NCI-H1694 treated with DMSO at 0.1 percent for 48 hours (cell line): Measurements from ENCODE around the gene SFTPA1.
"Not testable (repeated sequence)": the region's sequence is repeated elsewhere in the genome, so short reads cannot be mapped to it uniquely, and the experiment has no call there.

Experiments
- DNase-seq: peaks from one replicate; lab custom pipeline; 2025; lab: John Stamatoyannopoulos, UW

The SFTPA1 gene

DNA sequence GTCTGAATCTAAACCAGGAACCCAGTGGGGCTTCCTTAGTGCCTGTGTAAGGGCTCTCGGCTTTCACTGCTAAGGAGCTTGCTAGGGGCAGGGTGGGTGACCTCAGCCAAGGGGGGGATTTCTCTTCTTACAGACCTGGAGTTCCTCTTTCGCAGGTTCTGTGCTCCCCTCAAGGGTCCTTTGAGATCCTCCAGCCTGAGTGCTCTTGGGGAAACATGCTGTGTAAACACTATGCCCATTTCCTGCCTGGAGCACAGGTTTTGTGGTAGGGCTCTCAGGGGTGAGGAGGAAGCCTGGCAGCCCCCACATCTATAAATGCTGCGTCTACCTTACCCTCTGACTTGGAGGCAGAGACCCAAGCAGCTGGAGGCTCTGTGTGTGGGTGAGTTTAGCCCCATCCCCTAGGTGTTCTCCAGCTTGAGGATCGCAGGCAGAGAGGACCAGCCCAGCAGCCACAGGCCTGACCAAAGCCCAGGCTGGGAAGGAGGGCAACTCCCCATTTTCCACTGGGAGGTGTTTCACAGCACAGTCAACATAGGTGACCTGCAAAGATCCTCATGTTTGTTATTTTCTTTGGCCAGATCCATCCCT, at the start of gene SFTPA1:
Gene SFTPA1, plus strand, starts transcription at position 339 of the 591 bp plus-strand sequence. CDS start 887 bp downstream, outside the sequence.
- DNase-seq: no peak

- DNase-seq: no peak
These were observed 49.5 kb upstream of the SFTPA1 start for GRCh38 chr10:79561257-79561656.

DNA sequence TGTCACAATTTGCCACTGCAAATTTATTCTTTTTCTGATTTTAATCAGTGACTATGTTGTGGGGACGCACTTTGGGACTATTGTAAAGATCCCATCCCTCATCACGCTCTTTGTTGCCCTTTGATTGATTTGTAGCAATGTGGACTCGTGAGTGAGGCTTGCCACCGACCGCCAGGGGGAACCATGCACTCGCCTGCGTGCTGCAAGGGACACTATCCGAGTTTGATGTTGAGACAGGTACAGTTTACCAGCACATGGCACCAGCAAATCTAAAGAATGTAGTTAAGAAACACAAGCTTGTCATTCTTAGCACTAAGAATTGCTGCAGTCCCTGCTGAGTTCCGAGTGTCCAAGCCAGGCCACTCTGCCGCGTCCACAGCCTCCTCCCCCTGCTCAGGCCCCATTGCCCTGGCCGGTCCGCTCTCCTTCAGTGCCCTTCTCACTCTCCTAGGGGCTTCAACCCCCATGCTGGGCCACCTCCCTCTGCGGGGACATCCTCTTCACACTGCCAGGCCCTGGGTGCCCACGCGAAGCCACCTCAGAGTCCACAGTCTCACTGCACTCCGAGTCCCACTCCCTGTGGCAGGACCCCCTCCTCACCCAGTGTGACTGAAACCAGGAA, 48.5 kb upstream of the SFTPA1 start:
- peak; percentile 35 for DNase-seq

- no peak for DNase-seq
These were observed 47.3 kb upstream of the SFTPA1 start for GRCh38 chr10:79563426-79563825.

DNA sequence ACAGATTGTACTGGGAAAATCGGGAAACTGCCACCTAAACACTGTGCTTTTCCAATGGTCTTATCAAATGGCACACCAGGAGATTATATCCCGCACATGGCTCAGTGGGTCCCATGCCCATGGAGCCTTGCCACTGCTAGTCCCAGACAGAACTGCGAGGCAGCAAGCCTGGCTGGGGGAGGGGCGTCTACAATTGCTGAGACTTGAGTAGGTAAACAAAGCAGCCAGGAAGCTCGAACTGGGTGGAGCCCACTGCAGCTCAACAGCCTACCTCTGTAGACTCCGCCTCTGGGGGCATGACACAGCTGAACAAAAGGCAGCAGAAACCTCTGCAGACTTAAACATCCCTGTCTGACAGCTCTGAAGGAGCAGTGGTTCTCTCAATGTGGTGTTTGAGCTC, 40.1 kb upstream of the SFTPA1 start:
- not testable (repeated sequence) for DNase-seq

- no peak for DNase-seq
These were observed 31.4 kb upstream of the SFTPA1 start for GRCh38 chr10:79579361-79579760.

DNA sequence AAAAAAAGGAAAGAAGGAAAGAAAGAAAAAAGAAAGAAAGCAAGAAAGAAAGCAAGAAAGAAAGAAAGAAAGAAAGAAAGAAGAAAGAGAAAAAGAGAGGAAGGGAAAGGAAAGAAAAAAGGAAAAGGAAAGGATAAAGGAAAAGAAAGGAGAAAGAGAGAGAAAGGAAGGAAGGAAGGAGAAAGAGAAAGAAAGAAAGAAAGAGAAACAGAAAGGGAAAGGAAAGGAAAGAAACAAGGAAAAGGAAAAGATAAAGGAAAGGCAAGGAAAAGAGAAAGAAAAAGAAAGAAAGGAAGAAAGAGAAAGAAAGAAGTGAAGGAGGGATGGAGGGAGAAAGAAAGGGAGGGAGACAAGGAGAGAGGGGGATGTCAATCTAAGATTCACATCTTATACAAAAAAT, 29.7 kb upstream of the SFTPA1 start:
- no peak for DNase-seq

- no peak for DNase-seq
These were observed 28.6 kb upstream of the SFTPA1 start for GRCh38 chr10:79582096-79582495.

- DNase-seq: not testable (repeated sequence)
These were observed 27.8 kb upstream of the SFTPA1 start for GRCh38 chr10:79582954-79583353.

DNA sequence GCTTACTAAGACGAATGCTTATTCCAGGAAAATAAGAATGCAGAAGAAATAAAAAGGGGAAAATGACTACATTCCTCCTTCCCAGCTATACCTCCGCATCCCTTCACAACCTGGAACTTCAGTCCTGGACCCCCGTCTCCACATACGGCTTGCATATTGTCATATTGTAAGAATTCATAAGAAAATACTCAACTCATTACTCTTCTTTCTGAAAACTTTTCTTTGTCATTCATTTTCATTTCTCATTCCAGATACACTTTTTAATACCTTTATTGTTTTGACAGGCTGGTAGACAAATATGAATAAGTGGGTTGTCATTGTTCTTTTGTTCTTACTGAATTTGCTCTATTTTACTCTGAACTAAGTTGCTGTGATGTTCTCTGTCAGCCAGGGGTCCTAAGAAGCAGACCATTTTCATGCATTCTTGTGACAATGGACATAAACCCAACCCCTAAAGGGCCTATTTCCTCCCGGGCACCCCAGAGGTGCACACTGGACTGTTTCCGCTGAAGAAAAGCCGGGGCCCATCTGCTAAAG, 27.2 kb upstream of the SFTPA1 start:
- no peak for DNase-seq

DNA sequence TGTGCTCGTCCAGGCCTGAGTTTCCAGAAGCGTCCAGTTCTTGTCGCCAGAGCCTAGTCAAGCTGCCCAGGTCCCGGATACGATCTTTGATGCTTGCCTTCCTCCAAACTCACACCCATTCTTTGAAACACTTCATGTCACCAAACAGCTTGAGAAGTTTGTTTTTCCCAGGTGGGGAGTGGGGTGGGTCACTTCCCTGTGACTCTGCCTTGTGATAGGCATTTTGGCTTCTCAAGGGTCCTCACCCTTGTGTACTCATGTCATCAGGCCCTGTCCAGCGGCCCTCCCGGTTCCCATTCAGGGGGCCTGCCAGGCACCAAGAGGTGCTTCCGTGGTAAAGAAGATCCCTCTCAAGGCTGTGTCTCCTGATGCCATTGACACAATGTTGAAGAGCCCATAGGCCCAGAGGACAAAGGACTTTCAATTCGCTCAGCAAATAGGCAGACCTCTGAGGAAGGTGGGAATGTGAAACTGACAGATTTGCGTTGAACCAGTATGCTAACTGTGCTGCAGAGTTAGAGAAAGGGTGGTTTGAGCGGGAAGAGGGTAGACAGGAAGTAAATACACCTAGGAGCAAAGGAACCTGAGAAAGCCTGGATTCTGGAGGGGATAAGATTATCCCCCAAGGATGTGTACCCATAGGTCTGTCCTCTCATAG, 24.7 kb upstream of the SFTPA1 start:
- no peak for DNase-seq

DNA sequence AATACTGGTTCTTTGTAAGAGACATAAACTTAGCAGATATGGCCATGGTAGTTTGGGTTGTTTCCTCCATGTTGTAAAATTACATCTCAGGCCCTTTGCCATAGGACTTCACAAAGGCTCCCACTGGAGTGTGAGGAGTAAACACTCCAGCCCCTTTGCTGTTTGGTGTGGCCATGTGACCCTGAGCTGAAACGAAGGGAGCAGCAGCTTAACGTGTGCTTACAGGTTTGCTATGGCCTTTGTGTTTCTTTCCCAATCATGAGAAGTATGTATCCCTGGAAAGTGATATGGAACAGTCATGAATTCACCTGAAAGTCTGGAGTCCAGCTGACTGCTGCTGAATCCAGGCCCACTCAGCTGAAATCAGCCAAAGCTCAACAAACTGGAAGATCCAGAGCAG, 23.8 kb upstream of the SFTPA1 start:
- DNase-seq: no peak

GRCh38 chr10:79588800-79589199, 21.9 kb upstream of the SFTPA1 start:
- no peak for DNase-seq

- no peak for DNase-seq
These were observed 17.4 kb upstream of the SFTPA1 start for GRCh38 chr10:79593377-79593776.

GRCh38 chr10:79594565-79594964, 16.2 kb upstream of the SFTPA1 start:
- DNase-seq: not testable (repeated sequence)

DNA sequence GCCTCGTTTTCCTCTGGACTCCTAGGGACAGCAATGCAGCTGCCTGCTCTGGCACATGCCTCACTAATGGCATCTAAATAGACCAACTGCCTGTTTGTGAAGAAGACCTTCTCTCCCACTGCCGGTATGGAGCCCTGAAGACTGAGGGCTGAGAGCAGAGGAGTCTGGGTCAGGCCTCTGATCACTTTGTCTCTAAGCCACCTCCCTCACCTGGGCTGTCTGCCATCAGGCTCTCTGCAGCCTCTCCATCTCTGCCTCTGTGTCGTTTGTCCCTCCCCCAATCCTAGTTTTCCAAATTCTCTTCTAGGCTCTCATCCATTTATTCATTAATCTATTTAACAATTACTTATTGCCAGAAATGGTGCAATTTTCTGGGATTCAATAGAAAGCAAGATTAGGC, 15.2 kb upstream of the SFTPA1 start:
- DNase-seq: no peak

GRCh38 chr10:79599644-79600043, 11.1 kb upstream of the SFTPA1 start:
- not testable (repeated sequence) for DNase-seq

- DNase-seq: no peak
These were observed 8.8 kb upstream of the SFTPA1 start for GRCh38 chr10:79601939-79602338.

DNA sequence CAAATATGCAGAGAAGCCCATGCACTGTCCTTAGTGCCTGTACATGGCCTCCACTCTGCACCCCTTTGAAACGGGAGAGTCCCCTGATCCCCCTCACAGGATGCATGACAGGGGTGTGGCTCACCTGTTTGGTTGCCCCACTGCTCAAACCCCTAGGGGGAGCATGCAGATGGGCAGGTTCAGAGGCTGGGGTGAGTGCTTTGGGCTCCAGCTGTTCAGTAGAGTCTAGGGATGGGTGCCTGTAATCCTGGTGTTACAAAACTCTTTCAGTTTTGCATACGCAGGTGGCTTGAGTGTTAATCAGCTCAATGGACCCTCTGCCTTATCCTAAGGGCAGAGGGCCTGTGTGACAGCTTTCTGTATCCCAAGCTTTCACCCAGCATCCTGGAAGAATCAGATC, 7.8 kb upstream of the SFTPA1 start:
- DNase-seq: no peak

- DNase-seq: no peak
These were observed 6.4 kb upstream of the SFTPA1 start for GRCh38 chr10:79604294-79604693.

DNA sequence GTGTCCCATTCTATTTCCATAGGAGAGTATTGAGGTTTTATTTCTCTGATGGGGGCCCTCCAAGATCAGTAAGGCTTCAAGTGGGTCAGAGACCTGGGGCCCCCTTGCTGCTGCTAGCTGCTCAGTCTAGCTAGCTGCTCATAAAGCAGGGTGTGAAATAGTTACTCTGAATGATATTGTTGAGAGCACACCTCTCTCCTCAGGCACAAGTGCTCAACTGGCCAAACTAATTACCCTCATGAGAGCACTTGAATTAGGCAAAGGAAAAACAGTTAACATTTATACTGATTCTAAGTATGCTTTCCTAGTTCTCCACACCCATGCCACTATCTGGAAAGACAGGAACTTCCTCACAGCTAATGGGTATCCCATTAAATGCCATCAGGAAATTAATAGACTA, 5.4 kb upstream of the SFTPA1 start:
- DNase-seq: no peak

DNA sequence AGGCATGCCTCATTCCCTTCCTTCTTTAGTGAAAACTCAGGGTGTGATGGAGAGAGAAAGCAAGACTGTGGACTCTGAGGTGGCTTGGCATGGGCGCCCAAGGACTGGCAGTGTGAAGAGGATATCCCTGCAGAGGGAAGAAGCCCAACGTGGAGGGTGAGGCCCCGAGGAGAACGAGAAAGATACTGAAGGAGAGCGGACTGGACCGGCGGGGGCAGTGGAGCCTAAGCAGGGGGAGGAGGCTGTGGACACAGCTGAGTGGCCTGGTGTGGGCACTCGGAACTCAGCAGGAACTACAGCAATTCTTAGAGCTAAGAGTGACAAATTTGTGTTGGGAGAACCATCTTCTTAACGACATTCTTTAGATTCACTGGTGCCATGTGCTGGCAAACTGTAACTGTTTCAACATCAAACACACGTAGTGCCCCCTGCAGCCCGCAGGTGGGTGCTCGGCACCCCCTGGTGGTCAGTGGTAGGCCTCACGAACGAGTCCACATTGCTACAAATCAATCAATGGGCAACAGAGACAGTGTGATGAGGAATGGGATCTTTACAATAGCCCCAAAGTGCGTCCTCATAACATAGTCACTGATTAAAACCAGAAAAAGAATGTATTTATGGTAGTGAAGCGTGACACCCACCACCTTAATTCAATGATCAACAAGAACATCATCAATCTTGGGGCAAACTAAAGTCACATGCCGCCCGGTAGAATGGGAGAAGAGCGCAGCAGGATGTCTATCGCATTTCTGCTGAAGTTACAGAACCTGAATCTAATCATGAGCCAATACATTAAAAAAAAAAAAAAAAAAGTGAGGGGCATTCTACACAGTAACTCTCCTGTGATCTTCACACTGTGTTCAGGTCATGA, 2.0 kb upstream of the SFTPA1 start:
- no peak for DNase-seq
